HepG2 (cell line): ENCODE results near the gene SLC31A2. TPM values are rescaled to one million over a fixed set of nuclear protein-coding genes. Genes with fewer than 3 reads are reported as not detected.

Experiments used
- AKAP8 ChIP-seq: sonication (generic); formaldehyde crosslinking; IDR thresholded peaks from 2 replicates; pipeline ENCODE4 v1.5.1; 2020; ENCODE audit warnings: mild to moderate bottlenecking, missing genetic modification reagents
- ARNT ChIP-seq: fragments of 450-650 bp; IDR thresholded peaks from 2 replicates; pipeline ENCODE4 v1.6.1; 2017
- ATF5 ChIP-seq: sonication (generic); formaldehyde crosslinking; IDR thresholded peaks from 2 replicates; pipeline ENCODE4 v1.4.0; 2020; ENCODE audit warnings: mild to moderate bottlenecking, low read depth, missing genetic modification reagents
- CENPX ChIP-seq: sonication (generic); formaldehyde crosslinking; IDR thresholded peaks from 2 replicates; pipeline ENCODE4 v1.9.0; 2021; ENCODE audit warnings: mild to moderate bottlenecking, missing genetic modification reagents, moderate library complexity
- HES4 ChIP-seq: sonication (generic); formaldehyde crosslinking; IDR thresholded peaks from 2 replicates; pipeline ENCODE4 v1.9.0; 2021; ENCODE audit warnings: mild to moderate bottlenecking, missing genetic modification reagents, borderline replicate concordance
- JUN ChIP-seq: sonication (generic); formaldehyde crosslinking; IDR thresholded peaks from 2 replicates; pipeline ENCODE4 v1.4.0; 2020; ENCODE audit warnings: mild to moderate bottlenecking, missing genetic modification reagents
- MEF2D ChIP-seq: sonication (generic); formaldehyde crosslinking; IDR thresholded peaks from 2 replicates; pipeline ENCODE4 v1.5.1; 2020; ENCODE audit warnings: mild to moderate bottlenecking, missing genetic modification reagents
- NFE2L2 ChIP-seq: fragments of 150-350 bp; IDR thresholded peaks from 2 replicates; pipeline ENCODE4 v1.6.1; 2014; ENCODE audit warnings: low read length
- POGZ ChIP-seq: sonication (generic); formaldehyde crosslinking; IDR thresholded peaks from 2 replicates; pipeline ENCODE4 v1.4.0; 2020; ENCODE audit warnings: mild to moderate bottlenecking, missing genetic modification reagents
- SCMH1 ChIP-seq: sonication (generic); formaldehyde crosslinking; IDR thresholded peaks from 2 replicates; pipeline ENCODE4 v1.9.0; 2021; ENCODE audit warnings: missing genetic modification reagents, mild to moderate bottlenecking, borderline replicate concordance
- TEAD2 ChIP-seq: sonication (generic); formaldehyde crosslinking; IDR thresholded peaks from 2 replicates; pipeline ENCODE4 v1.9.0; 2021; ENCODE audit warnings: missing genetic modification reagents
- TERF1 ChIP-seq: sonication (generic); formaldehyde crosslinking; IDR thresholded peaks from 2 replicates; pipeline ENCODE4 v1.8.0; 2022; ENCODE audit warnings: mild to moderate bottlenecking, missing genetic modification reagents, moderate library complexity
- TSC22D2 ChIP-seq: sonication (generic); formaldehyde crosslinking; IDR thresholded peaks from 2 replicates; pipeline ENCODE4 v1.5.1; 2020; ENCODE audit warnings: missing genetic modification reagents, mild to moderate bottlenecking, borderline replicate concordance
- ZC3H4 ChIP-seq: sonication (generic); formaldehyde crosslinking; IDR thresholded peaks from 2 replicates; pipeline ENCODE4 v1.4.0; 2020; ENCODE audit warnings: missing genetic modification reagents, borderline replicate concordance
- ZNF34 ChIP-seq: sonication (generic); formaldehyde crosslinking; IDR thresholded peaks from 2 replicates; pipeline ENCODE4 v1.4.0; 2020; ENCODE audit warnings: mild to moderate bottlenecking, missing genetic modification reagents, borderline replicate concordance
- ZNF530 ChIP-seq: sonication (generic); formaldehyde crosslinking; IDR thresholded peaks from 2 replicates; pipeline ENCODE4 v1.5.0; 2020; ENCODE audit warnings: low read depth, mild to moderate bottlenecking, missing genetic modification reagents
- ZNF569 ChIP-seq: sonication (generic); formaldehyde crosslinking; IDR thresholded peaks from 2 replicates; pipeline ENCODE4 v1.5.0; 2020; ENCODE audit warnings: mild to moderate bottlenecking, missing genetic modification reagents, moderate library complexity, borderline replicate concordance
- ZNF761 ChIP-seq: sonication (generic); formaldehyde crosslinking; conservative IDR thresholded peaks from 2 replicates; pipeline ENCODE4 v1.4.0; 2020; ENCODE audit warnings: mild to moderate bottlenecking, missing genetic modification reagents
- ZNF784 ChIP-seq: sonication (generic); formaldehyde crosslinking; IDR thresholded peaks from 2 replicates; pipeline ENCODE4 v1.5.1; 2020; ENCODE audit warnings: missing genetic modification reagents, mild to moderate bottlenecking, borderline replicate concordance
- ZSCAN9 ChIP-seq: IDR thresholded peaks from 2 replicates; pipeline ENCODE4 v1.6.1; 2016; ENCODE audit warnings: borderline replicate concordance
- polyA plus RNA-seq, 8 experiments: library from polyadenylated mRNA; depleted of rRNA in 3 of 8; stranded (reverse) in 7 of 8; unstranded in 1 of 8; fragments of >200 nt; fragmentation: Illumina TruSeq in 4 of 8; extraction: Trizol in 4 of 8; gene quantifications; 2 replicates each; pipeline versions ENCODE4 v1.2.1 to v1.2.3, GENCODE V29; 2011 to 2016; ENCODE audit warnings: low read depth in 4 of 8, missing spikeins in 1 of 8, mixed read lengths in 1 of 8; ENCODE audit not compliant: insufficient read depth in 1 of 8
- total RNA-seq, 5 experiments: library from RNA; depleted of rRNA; stranded (reverse); fragments of >200 nt; fragmentation: Illumina TruSeq; extraction: Trizol; gene quantifications; 2 replicates each; pipeline ENCODE4 v1.2.3, GENCODE V29; 2016; ENCODE audit warnings: low read depth in 1 of 5
- TF ChIP-seq, protein P1 (sequence below): sonication (generic); formaldehyde crosslinking; IDR thresholded peaks from 2 replicates; pipeline ENCODE4 v1.4.0; 2020; ENCODE audit warnings: missing genetic modification reagents
- TF ChIP-seq, protein P2 (sequence below): sonication (generic); formaldehyde crosslinking; conservative IDR thresholded peaks from 2 replicates; pipeline ENCODE4 v1.8.0; 2022; ENCODE audit warnings: mild to moderate bottlenecking, moderate library complexity, missing genetic modification reagents

Gene SLC31A2
- total and polyA plus RNA-seq, 2 of the 13 experiments (the other 11 are each of a cell fraction or from before 2014, with no cell fraction given): 9.3 to 10.2 TPM

DNA sequence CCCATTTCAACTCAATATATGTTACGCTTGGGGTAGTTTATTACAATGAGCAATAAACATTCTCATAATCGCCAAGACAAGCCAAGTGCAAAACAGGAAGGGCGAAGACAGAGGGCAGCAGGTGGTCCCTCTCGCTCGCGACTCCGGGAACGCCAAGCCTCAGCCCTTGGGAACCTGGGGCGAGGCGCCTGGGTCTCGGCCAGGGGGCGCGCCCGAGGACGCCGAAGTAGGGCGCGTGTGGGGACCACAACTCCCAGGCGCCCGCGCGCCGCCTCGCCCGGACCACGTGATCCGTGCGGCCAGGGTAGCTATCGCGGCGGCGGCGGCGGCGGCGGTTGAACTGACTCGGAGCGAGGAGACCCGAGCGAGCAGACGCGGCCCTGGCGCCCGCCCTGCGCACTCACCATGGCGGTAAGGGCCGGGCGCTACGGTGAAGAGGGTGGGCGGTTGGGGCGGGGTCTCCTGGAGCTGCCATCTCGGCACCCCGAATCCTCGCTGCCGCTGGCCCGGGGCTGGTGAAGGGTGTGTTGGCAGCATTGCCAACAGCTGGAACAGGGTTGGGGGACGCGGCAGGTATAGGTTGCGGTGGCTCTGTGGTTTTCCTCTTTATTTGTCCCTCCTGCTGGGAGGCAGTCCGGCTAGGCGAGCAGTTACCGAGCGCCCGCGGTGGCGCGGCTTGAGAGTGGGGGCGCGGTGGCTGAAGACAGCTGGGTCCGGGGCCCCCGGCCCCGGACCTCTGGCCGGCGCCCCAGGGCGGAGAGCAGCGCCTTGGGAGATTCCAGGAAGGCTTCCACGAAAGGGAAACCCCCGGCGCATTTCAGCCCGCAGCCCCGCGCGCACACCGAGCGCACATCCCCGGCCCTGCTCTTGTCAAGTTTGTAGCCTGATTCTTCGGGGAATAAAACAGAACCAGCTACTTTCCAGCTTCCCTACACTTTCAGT, at the start of gene SLC31A2 (continued):
- TF ChIP-seq AKAP8 (CRISPR knock-in tag) (no peak), TEAD2 (CRISPR knock-in tag) (no peak), TERF1 (CRISPR knock-in tag) (no peak), ZNF784 (CRISPR knock-in tag) (no peak), ZNF569 (no peak), ZSCAN9 (CRISPR knock-in tag) (no peak; the same call in 1 of the 2 replicates), ATF5 (CRISPR knock-in tag) (no peak), ZNF530 (CRISPR knock-in tag) (no peak), TSC22D2 (CRISPR knock-in tag) (no peak), ARNT (no peak), JUN (CRISPR knock-in tag) (no peak), MEF2D (no peak), POGZ (CRISPR knock-in tag) (no peak; the same call in 1 of the 2 replicates), CENPX (CRISPR knock-in tag) (no peak), ZC3H4 (CRISPR knock-in tag) (no peak), ZNF761 (CRISPR knock-in tag) (peak; percentile 65), HES4 (CRISPR knock-in tag) (no peak), NFE2L2 (no peak), ZNF34 (CRISPR knock-in tag) (0 out of 2 replicates have a peak, but pooled peaks have one; percentile 34), SCMH1 (no peak)
- TF ChIP-seq, protein P1, sequence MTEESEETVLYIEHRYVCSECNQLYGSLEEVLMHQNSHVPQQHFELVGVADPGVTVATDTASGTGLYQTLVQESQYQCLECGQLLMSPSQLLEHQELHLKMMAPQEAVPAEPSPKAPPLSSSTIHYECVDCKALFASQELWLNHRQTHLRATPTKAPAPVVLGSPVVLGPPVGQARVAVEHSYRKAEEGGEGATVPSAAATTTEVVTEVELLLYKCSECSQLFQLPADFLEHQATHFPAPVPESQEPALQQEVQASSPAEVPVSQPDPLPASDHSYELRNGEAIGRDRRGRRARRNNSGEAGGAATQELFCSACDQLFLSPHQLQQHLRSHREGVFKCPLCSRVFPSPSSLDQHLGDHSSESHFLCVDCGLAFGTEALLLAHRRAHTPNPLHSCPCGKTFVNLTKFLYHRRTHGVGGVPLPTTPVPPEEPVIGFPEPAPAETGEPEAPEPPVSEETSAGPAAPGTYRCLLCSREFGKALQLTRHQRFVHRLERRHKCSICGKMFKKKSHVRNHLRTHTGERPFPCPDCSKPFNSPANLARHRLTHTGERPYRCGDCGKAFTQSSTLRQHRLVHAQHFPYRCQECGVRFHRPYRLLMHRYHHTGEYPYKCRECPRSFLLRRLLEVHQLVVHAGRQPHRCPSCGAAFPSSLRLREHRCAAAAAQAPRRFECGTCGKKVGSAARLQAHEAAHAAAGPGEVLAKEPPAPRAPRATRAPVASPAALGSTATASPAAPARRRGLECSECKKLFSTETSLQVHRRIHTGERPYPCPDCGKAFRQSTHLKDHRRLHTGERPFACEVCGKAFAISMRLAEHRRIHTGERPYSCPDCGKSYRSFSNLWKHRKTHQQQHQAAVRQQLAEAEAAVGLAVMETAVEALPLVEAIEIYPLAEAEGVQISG (CRISPR knock-in tag): peak; percentile 84
- TF ChIP-seq, protein P2, sequence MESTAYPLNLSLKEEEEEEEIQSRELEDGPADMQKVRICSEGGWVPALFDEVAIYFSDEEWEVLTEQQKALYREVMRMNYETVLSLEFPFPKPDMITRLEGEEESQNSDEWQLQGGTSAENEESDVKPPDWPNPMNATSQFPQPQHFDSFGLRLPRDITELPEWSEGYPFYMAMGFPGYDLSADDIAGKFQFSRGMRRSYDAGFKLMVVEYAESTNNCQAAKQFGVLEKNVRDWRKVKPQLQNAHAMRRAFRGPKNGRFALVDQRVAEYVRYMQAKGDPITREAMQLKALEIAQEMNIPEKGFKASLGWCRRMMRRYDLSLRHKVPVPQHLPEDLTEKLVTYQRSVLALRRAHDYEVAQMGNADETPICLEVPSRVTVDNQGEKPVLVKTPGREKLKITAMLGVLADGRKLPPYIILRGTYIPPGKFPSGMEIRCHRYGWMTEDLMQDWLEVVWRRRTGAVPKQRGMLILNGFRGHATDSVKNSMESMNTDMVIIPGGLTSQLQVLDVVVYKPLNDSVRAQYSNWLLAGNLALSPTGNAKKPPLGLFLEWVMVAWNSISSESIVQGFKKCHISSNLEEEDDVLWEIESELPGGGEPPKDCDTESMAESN (CRISPR knock-in tag): peak; percentile 84
